Fibroblast of villous mesenchyme (primary cell): ENCODE results near the gene CRMP1. TPM values are rescaled to one million over a fixed set of nuclear protein-coding genes. Genes with fewer than 3 reads are reported as not detected.

Source experiments
- DNase-seq: peaks from one replicate; pipeline ENCODE4 v3.0.0-alpha.2; 2010; ENCODE audit warnings: low read depth
- H3K4me3 ChIP-seq: 2 replicates; pipeline ENCODE4 v1.5.1; 2011; ENCODE audit warnings: low read depth, mild to moderate bottlenecking, low read length
- CTCF ChIP-seq: IDR thresholded peaks from 2 replicates; pipeline ENCODE4 v1.5.1; 2012; ENCODE audit warnings: low read depth, mild to moderate bottlenecking, low read length; ENCODE audit not compliant: insufficient read depth
- total RNA-seq: library from RNA; depleted of rRNA; stranded (reverse); fragments of >200 nt; gene quantifications from 2 replicates; pipeline ENCODE4 v1.2.3, GENCODE V29; 2012

CRMP1 gene
- total RNA-seq, 1 donor: under 0.01 TPM

DNA sequence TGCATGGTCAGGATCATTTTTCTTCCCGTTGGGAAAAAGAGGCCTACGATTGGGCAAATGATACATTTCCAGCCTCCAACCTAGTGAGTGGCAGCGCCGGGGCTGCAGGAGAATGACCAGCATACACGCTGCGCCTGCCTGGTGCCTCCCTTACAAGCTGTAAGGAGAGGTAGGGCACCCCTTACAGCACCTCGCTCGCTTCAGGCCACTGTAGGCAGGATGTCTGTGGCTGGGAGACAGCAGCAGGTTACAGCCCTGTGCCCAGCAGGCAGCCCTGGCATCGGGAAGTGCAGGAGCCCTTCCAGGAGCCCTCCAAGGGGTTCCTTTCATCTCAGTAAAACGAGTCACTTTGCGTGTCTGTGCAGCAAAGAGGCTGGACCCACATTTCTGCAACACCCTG lies 93.5 kb downstream of the CRMP1 start:
- no peak for DNase-seq

GRCh38 chr4:5798946-5799345 lies 93.9 kb downstream of the CRMP1 start:
- H3K4me3 ChIP-seq: no peak overlapping the region
- no peak for TF ChIP-seq CTCF
- DNase-seq: no peak

More for the DNA sequence above, 93.5 kb downstream of the CRMP1 start:
- no peak overlapping the region for H3K4me3 ChIP-seq
- no peak for TF ChIP-seq CTCF

DNA sequence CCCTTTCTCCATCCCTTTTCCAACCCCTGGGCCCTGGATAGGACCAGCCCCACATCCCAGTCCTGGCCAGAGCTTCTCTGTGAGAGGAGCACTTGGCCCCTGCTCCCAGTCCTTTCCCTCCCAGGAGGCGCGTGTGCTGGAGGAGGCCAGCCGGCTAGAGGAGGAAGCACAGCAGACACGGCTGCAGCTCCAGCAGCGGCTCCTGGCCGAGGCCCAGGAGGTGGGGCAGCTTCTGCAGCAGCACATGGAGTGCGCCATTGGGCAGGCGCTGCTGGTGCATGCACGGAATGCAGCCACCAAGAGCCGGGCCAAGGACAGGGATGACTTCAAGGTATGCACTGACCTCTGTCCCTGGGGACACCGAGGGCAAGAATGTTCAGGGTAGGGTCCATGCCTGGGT lies 94.4 kb downstream of the CRMP1 start:
- H3K4me3 ChIP-seq: no peak overlapping the region
- no peak for DNase-seq
- no peak for TF ChIP-seq CTCF

GRCh38 chr4:5797866-5798265 lies 95.0 kb downstream of the CRMP1 start:
- no peak for DNase-seq

GRCh38 chr4:5796976-5797375 lies 95.9 kb downstream of the CRMP1 start:
- H3K4me3 ChIP-seq: no peak overlapping the region
- no peak for DNase-seq
- no peak for TF ChIP-seq CTCF

More at GRCh38 chr4:5797866-5798265, 95.0 kb downstream of the CRMP1 start:
- no peak for TF ChIP-seq CTCF
- no peak overlapping the region for H3K4me3 ChIP-seq

DNA sequence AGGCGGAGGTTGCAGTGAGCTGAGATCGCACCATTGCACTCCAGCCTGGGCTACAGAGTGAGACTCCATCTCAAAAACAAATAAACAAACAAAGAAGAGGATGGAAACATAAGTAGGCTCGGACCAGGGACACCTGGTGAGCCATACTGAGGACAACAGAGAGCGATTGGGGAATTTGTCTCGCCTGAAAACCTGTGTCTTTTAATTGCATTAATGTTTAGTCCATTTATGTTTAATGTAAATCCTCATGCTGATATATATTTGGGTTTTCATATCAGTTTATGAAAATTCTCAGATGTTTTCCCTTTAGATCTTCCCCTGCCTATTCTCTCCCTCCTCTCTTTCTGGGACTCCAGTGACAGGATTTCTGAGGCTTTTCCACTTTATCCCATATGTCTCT lies 97.3 kb downstream of the CRMP1 start:
- no peak for DNase-seq
- H3K4me3 ChIP-seq: no peak overlapping the region
- no peak for TF ChIP-seq CTCF

GRCh38 chr4:5793514-5793913 lies 99.4 kb downstream of the CRMP1 start:
- no peak for DNase-seq
- H3K4me3 ChIP-seq: no peak overlapping the region
- TF ChIP-seq CTCF: no peak
